NT2/D1 (cell line): ENCODE data around the gene RHOH.

Source experiments
- YY1 ChIP-seq: IDR thresholded peaks from 2 replicates; pipeline ENCODE4 v1.6.1; 2011; ENCODE audit not compliant: insufficient read length, insufficient read depth
- ZNF274 ChIP-seq: IDR thresholded peaks from 2 replicates; pipeline ENCODE4 v1.6.1; 2011; ENCODE audit warnings: mild to moderate bottlenecking, low read depth, low read length

GRCh38 chr4:40253906-40254305, 57.1 kb downstream of the RHOH start:
- TF ChIP-seq ZNF274 = no peak
- TF ChIP-seq YY1 = no peak
